ENCODE results near the gene RNASE12. TPM values are rescaled to one million over a fixed set of nuclear protein-coding genes. Genes with fewer than 3 reads are reported as not detected.

RNASE12 gene
- total RNA-seq, 2 donors from 2014 or later: not detected

- 97% methylated on average over 5 of the region's 5 CpGs; no CpG with 5 or more reads in 1 of the 2 experiments for WGBS, 2 experiments (ENCODE audit: insufficient coverage in 1 of 2, insufficient read length in 1 of 2)
- no peak overlapping the region for H3K4me3 ChIP-seq (ENCODE audit: low read length)
- H3K9me3 Mint-ChIP-seq: no peaks in the 10 kb centered on the region
- no peak overlapping the region for H3K27ac Mint-ChIP-seq
- no peaks in the 10 kb centered on the region for H3K9me3 ChIP-seq (ENCODE audit: control insufficient read depth, low read length)
- H3K27me3 ChIP-seq (ENCODE audit: control insufficient read depth, insufficient read depth, low read length, poor library complexity, severe bottlenecking): no peaks in the 10 kb centered on the region
- H3K4me1 ChIP-seq (ENCODE audit: control insufficient read depth, insufficient read depth, low read length): no peaks in the 10 kb centered on the region
- peak; percentile 36 for DNase-seq
- H3K27ac ChIP-seq (ENCODE audit: low read depth, low read length): no peak overlapping the region
- TF ChIP-seq CTCF (conservative IDR thresholded peaks at IDR 0.05): no peak
- H3K27me3 Mint-ChIP-seq (ENCODE audit: insufficient read depth): no peaks in the 10 kb centered on the region
- H3K9ac ChIP-seq (ENCODE audit: extremely low read depth, low read length, poor library complexity, severe bottlenecking): no peak overlapping the region
- H3K36me3 ChIP-seq (ENCODE audit: control insufficient read depth, insufficient read depth, low read length): no peaks in the 10 kb centered on the region
- H3K4me3 Mint-ChIP-seq: no peak overlapping the region
- no peaks in the 10 kb centered on the region for H3K4me1 Mint-ChIP-seq
- H3K36me3 Mint-ChIP-seq (ENCODE audit: low read depth): no peaks in the 10 kb centered on the region
These were observed 16.4 kb upstream of the RNASE12 start for GRCh38 chr14:20607617-20608016.

- Mint-ChIP-seq H3K36me3 (ENCODE audit: low read depth) (no peaks in the 10 kb centered on the region), H3K27me3 (ENCODE audit: insufficient read depth) (no peaks in the 10 kb centered on the region), H3K4me3 (no peak overlapping the region), H3K9me3 (no peaks in the 10 kb centered on the region), H3K4me1 (no peaks in the 10 kb centered on the region), H3K27ac (no peak overlapping the region)
- H3K27me3 ChIP-seq (ENCODE audit: control insufficient read depth, insufficient read depth, low read length, poor library complexity, severe bottlenecking): no peaks in the 10 kb centered on the region
- H3K4me3 ChIP-seq (ENCODE audit: low read length): no peak overlapping the region
- DNase-seq: no peak
- WGBS, 2 experiments (ENCODE audit: insufficient coverage in 1 of 2, insufficient read length in 1 of 2): 76 to 95% methylated on average over 2 of the region's 2 CpGs
- H3K9me3 ChIP-seq (ENCODE audit: control insufficient read depth, low read length): no peaks in the 10 kb centered on the region
- H3K4me1 ChIP-seq (ENCODE audit: control insufficient read depth, insufficient read depth, low read length): no peaks in the 10 kb centered on the region
- no peak for TF ChIP-seq CTCF (conservative IDR thresholded peaks at IDR 0.05)
- no peaks in the 10 kb centered on the region for H3K36me3 ChIP-seq (ENCODE audit: control insufficient read depth, insufficient read depth, low read length)
- H3K27ac ChIP-seq (ENCODE audit: low read depth, low read length): no peak overlapping the region
- no peak overlapping the region for H3K9ac ChIP-seq (ENCODE audit: extremely low read depth, low read length, poor library complexity, severe bottlenecking)
These were observed 15.7 kb upstream of the RNASE12 start for GRCh38 chr14:20606902-20607242.

- H3K4me3 Mint-ChIP-seq: no peak overlapping the region
- H3K4me1 Mint-ChIP-seq: no peaks in the 10 kb centered on the region
- Histone ChIP-seq H3K4me3 (ENCODE audit: low read length) (no peak overlapping the region), H3K9ac (ENCODE audit: extremely low read depth, low read length, poor library complexity, severe bottlenecking) (no peak overlapping the region), H3K36me3 (ENCODE audit: control insufficient read depth, insufficient read depth, low read length) (no peaks in the 10 kb centered on the region), H3K4me1 (ENCODE audit: control insufficient read depth, insufficient read depth, low read length) (no peaks in the 10 kb centered on the region), H3K9me3 (ENCODE audit: control insufficient read depth, low read length) (no peaks in the 10 kb centered on the region), H3K27ac (ENCODE audit: low read depth, low read length) (no peak overlapping the region), H3K27me3 (ENCODE audit: control insufficient read depth, insufficient read depth, low read length, poor library complexity, severe bottlenecking) (no peaks in the 10 kb centered on the region)
- no peak overlapping the region for H3K27ac Mint-ChIP-seq
- peak; percentile 89 for TF ChIP-seq CTCF (conservative IDR thresholded peaks at IDR 0.05)
- H3K27me3 Mint-ChIP-seq (ENCODE audit: insufficient read depth): no peaks in the 10 kb centered on the region
- no peaks in the 10 kb centered on the region for H3K9me3 Mint-ChIP-seq
- peak; percentile 84 for DNase-seq
- 22 to 52% methylated on average over 4 to 8 of the region's 8 CpGs for WGBS, 2 experiments (ENCODE audit: insufficient coverage in 1 of 2, insufficient read length in 1 of 2)
- no peaks in the 10 kb centered on the region for H3K36me3 Mint-ChIP-seq (ENCODE audit: low read depth)
These were observed 15.2 kb upstream of the RNASE12 start for GRCh38 chr14:20606190-20606901.

Data from endodermal cell (in vitro differentiated cells).